ENCODE measurements around the gene PLOD2.

PLOD2 gene

GRCh38 chr3:146161663-146162002 is 649 bp upstream of the PLOD2 start:
- Histone ChIP-seq H3K4me3 (ENCODE audit: low read depth in 1 of 5, low read length in 5 of 5) (peak overlapping the region; percentile 79 to 95 (median 83)), H3K36me3 (ENCODE audit: control insufficient read depth in 5 of 5, insufficient read depth in 5 of 5, low read length in 5 of 5) (no peaks in the 10 kb centered on the region), H3K4me1 (ENCODE audit: control insufficient read depth in 5 of 5, insufficient read depth in 5 of 5, low read length in 5 of 5) (peaks cover 4 to 65% (median 53%) of the 10 kb centered on the region in 5 donors)

GRCh38 chr3:146160321-146160963 is 542 bp downstream of the PLOD2 start:
- H3K36me3 ChIP-seq (ENCODE audit: control insufficient read depth in 5 of 5, insufficient read depth in 5 of 5, low read length in 5 of 5), result no peaks in the 10 kb centered on the region
- H3K9ac ChIP-seq (ENCODE audit: low read length in 5 of 5), result peak overlapping the region; percentile 66 to 94 (median 91)
- H3K4me1 ChIP-seq (ENCODE audit: control insufficient read depth in 5 of 5, insufficient read depth in 5 of 5, low read length in 5 of 5), result peaks cover 4 to 72% (median 59%) of the 10 kb centered on the region in 5 donors
- H3K27me3 ChIP-seq (ENCODE audit: control insufficient read depth in 5 of 5, insufficient read depth in 4 of 5, low read length in 5 of 5), result no peaks in the 10 kb centered on the region
- peak overlapping the region; percentile 79 to 98 (median 83) for H3K4me3 ChIP-seq (ENCODE audit: low read depth in 1 of 5, low read length in 5 of 5)
- peak overlapping the region; percentile 99 for H3K27ac ChIP-seq (ENCODE audit: low read depth, low read length)
- H3K9me3 ChIP-seq (ENCODE audit: control insufficient read depth in 5 of 5, low read length in 5 of 5), result no peaks in the 10 kb centered on the region

More at GRCh38 chr3:146161663-146162002, 649 bp upstream of the PLOD2 start:
- Histone ChIP-seq H3K9ac (ENCODE audit: low read length in 5 of 5) (peak overlapping the region; percentile 76 to 94 (median 84)), H3K9me3 (ENCODE audit: control insufficient read depth in 5 of 5, low read length in 5 of 5) (no peaks in the 10 kb centered on the region), H3K27me3 (ENCODE audit: control insufficient read depth in 5 of 5, insufficient read depth in 4 of 5, low read length in 5 of 5) (no peaks in the 10 kb centered on the region), H3K27ac (ENCODE audit: low read depth, low read length) (peak overlapping the region; percentile 99)

- Histone ChIP-seq H3K4me1 (ENCODE audit: control insufficient read depth in 5 of 5, insufficient read depth in 5 of 5, low read length in 5 of 5) (peaks cover 4 to 70% (median 61%) of the 10 kb centered on the region in 5 donors), H3K27me3 (ENCODE audit: control insufficient read depth in 5 of 5, insufficient read depth in 4 of 5, low read length in 5 of 5) (no peaks in the 10 kb centered on the region), H3K27ac (ENCODE audit: low read depth, low read length) (peak overlapping the region; percentile 99), H3K9ac (ENCODE audit: low read length in 5 of 5) (peak overlapping the region; percentile 66 to 94 (median 91)), H3K9me3 (ENCODE audit: control insufficient read depth in 5 of 5, low read length in 5 of 5) (no peaks in the 10 kb centered on the region), H3K4me3 (ENCODE audit: low read depth in 1 of 5, low read length in 5 of 5) (peak overlapping the region; percentile 79 to 98 (median 83)), H3K36me3 (ENCODE audit: control insufficient read depth in 5 of 5, insufficient read depth in 5 of 5, low read length in 5 of 5) (no peaks in the 10 kb centered on the region)
Observed at GRCh38 chr3:146159616-146160320, 1.2 kb downstream of the PLOD2 start.

DNA sequence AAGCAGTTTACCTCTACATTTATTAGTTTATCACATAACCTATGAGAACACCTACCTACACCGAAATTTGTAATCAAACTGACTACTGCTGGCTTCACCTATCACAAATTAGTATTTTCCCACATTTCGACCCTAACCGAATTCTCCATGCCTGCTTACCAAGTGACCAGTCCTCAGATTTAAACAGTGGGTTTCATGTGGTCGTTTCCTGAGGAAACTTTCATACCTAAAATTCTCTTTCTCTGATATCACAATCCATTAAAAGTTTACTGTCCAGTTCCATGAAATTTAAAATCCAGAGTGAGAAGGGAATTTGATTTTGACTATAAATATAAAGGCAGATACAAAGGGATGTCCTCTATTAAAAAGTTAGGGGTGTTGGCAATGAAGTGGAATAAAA is 1.9 kb downstream of the PLOD2 start:
- H3K4me3 ChIP-seq (ENCODE audit: low read depth in 1 of 5, low read length in 5 of 5), result peak overlapping the region; percentile 79 to 98 (median 83)
- H3K4me1 ChIP-seq (ENCODE audit: control insufficient read depth in 5 of 5, insufficient read depth in 5 of 5, low read length in 5 of 5), result peaks cover 4 to 72% (median 63%) of the 10 kb centered on the region in 5 donors
- H3K27me3 ChIP-seq (ENCODE audit: control insufficient read depth in 5 of 5, insufficient read depth in 4 of 5, low read length in 5 of 5), result no peaks in the 10 kb centered on the region
- peak overlapping the region; percentile 66 to 94 (median 84) for H3K9ac ChIP-seq (ENCODE audit: low read length in 5 of 5)
- H3K27ac ChIP-seq (ENCODE audit: low read depth, low read length), result peak overlapping the region; percentile 99
- no peaks in the 10 kb centered on the region for H3K36me3 ChIP-seq (ENCODE audit: control insufficient read depth in 5 of 5, insufficient read depth in 5 of 5, low read length in 5 of 5)
- H3K9me3 ChIP-seq (ENCODE audit: control insufficient read depth in 5 of 5, low read length in 5 of 5), result no peaks in the 10 kb centered on the region

DNA sequence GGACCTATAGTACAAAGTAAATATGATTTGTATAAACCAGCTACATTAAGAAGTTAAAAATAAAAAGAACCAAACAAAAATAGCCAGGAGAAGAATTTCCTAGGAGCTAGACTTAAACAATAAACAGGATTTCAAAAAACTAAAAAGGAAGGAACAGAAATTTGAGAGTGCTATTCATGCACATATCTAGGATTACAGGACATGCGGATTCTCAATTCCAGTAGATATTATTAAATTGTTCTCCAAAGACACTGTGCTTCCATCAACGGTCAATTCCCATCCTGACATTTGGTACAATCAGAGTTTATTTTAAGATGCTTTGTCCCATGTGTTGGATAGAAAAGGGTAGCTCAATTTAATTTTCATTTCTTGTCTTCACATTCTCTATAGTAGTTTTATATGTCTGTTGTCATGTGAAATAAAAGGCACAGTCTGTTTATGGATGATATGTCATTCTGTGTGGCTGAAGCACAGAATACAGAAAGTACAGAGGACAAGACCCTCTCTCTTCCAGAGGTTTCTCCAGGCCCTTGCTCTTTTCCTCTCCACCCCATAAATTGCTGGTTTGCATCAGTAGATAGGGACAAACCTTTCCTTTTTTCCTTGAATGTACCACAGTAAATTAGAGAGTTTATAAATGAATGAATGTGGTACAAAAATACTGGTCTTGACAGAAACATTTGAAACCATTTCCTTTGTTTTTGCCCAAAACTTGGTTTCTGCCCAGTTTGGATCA is 3.5 kb downstream of the PLOD2 start:
- H3K4me3 ChIP-seq (ENCODE audit: low read depth in 1 of 5, low read length in 5 of 5), result peak overlapping the region; percentile 8 to 95 (median 47)

GRCh38 chr3:146156666-146157314 is 4.2 kb downstream of the PLOD2 start:
- Histone ChIP-seq H3K4me1 (ENCODE audit: control insufficient read depth in 5 of 5, insufficient read depth in 5 of 5, low read length in 5 of 5) (peaks cover under 1 to 63% (median 54%) of the 10 kb centered on the region in 5 donors), H3K9ac (ENCODE audit: low read length in 5 of 5) (peak overlapping the region; percentile 40 to 94 (median 51)), H3K27ac (ENCODE audit: low read depth, low read length) (peak overlapping the region; percentile 99), H3K9me3 (ENCODE audit: control insufficient read depth in 5 of 5, low read length in 5 of 5) (no peaks in the 10 kb centered on the region), H3K36me3 (ENCODE audit: control insufficient read depth in 5 of 5, insufficient read depth in 5 of 5, low read length in 5 of 5) (no peaks in the 10 kb centered on the region), H3K4me3 (ENCODE audit: low read depth in 1 of 5, low read length in 5 of 5) (peak overlapping the region; percentile 32 to 62 (median 44)), H3K27me3 (ENCODE audit: control insufficient read depth in 5 of 5, insufficient read depth in 4 of 5, low read length in 5 of 5) (no peaks in the 10 kb centered on the region)

More for the DNA sequence above, 3.5 kb downstream of the PLOD2 start:
- Histone ChIP-seq H3K4me1 (ENCODE audit: control insufficient read depth in 5 of 5, insufficient read depth in 5 of 5, low read length in 5 of 5) (peaks cover 4 to 67% (median 58%) of the 10 kb centered on the region in 5 donors), H3K27me3 (ENCODE audit: control insufficient read depth in 5 of 5, insufficient read depth in 4 of 5, low read length in 5 of 5) (no peaks in the 10 kb centered on the region), H3K36me3 (ENCODE audit: control insufficient read depth in 5 of 5, insufficient read depth in 5 of 5, low read length in 5 of 5) (no peaks in the 10 kb centered on the region), H3K9ac (ENCODE audit: low read length in 5 of 5) (peak overlapping the region in 3 of 5 donors; percentile 44 to 94 (median 59)), H3K27ac (ENCODE audit: low read depth, low read length) (peak overlapping the region; percentile 99), H3K9me3 (ENCODE audit: control insufficient read depth in 5 of 5, low read length in 5 of 5) (no peaks in the 10 kb centered on the region)

GRCh38 chr3:146156095-146156494 is 4.9 kb downstream of the PLOD2 start:
- no peaks in the 10 kb centered on the region for H3K27me3 ChIP-seq (ENCODE audit: control insufficient read depth in 5 of 5, insufficient read depth in 4 of 5, low read length in 5 of 5)
- H3K4me3 ChIP-seq (ENCODE audit: low read depth in 1 of 5, low read length in 5 of 5), result peak overlapping the region; percentile 32 to 62 (median 44)
- H3K27ac ChIP-seq (ENCODE audit: low read depth, low read length), result peak overlapping the region; percentile 99
- no peaks in the 10 kb centered on the region for H3K9me3 ChIP-seq (ENCODE audit: control insufficient read depth in 5 of 5, low read length in 5 of 5)
- peaks cover 0 to 4% (median 0%) of the 10 kb centered on the region in 5 donors for H3K36me3 ChIP-seq (ENCODE audit: control insufficient read depth in 5 of 5, insufficient read depth in 5 of 5, low read length in 5 of 5)
- H3K4me1 ChIP-seq (ENCODE audit: control insufficient read depth in 5 of 5, insufficient read depth in 5 of 5, low read length in 5 of 5), result peaks cover 0 to 61% (median 47%) of the 10 kb centered on the region in 5 donors
- H3K9ac ChIP-seq (ENCODE audit: low read length in 5 of 5), result peak overlapping the region; percentile 40 to 94 (median 51)

- Histone ChIP-seq H3K36me3 (ENCODE audit: control insufficient read depth in 5 of 5, insufficient read depth in 5 of 5, low read length in 5 of 5) (peaks cover 0 to 4% (median 0%) of the 10 kb centered on the region in 5 donors), H3K27me3 (ENCODE audit: control insufficient read depth in 5 of 5, insufficient read depth in 4 of 5, low read length in 5 of 5) (no peaks in the 10 kb centered on the region), H3K9ac (ENCODE audit: low read length in 5 of 5) (no peak overlapping the region), H3K27ac (ENCODE audit: low read depth, low read length) (no peak overlapping the region), H3K4me1 (ENCODE audit: control insufficient read depth in 5 of 5, insufficient read depth in 5 of 5, low read length in 5 of 5) (peaks cover 0 to 53% (median 40%) of the 10 kb centered on the region in 5 donors), H3K9me3 (ENCODE audit: control insufficient read depth in 5 of 5, low read length in 5 of 5) (no peaks in the 10 kb centered on the region), H3K4me3 (ENCODE audit: low read depth in 1 of 5, low read length in 5 of 5) (no peak overlapping the region)
Observed at GRCh38 chr3:146154995-146155394, 6.0 kb downstream of the PLOD2 start.

- H3K27me3 ChIP-seq (ENCODE audit: control insufficient read depth in 5 of 5, insufficient read depth in 4 of 5, low read length in 5 of 5), result no peaks in the 10 kb centered on the region
- H3K9me3 ChIP-seq (ENCODE audit: control insufficient read depth in 5 of 5, low read length in 5 of 5), result no peaks in the 10 kb centered on the region
- no peak overlapping the region for H3K27ac ChIP-seq (ENCODE audit: low read depth, low read length)
- no peak overlapping the region for H3K4me3 ChIP-seq (ENCODE audit: low read depth in 1 of 5, low read length in 5 of 5)
- peaks cover 0 to 52% (median 36%) of the 10 kb centered on the region in 5 donors for H3K4me1 ChIP-seq (ENCODE audit: control insufficient read depth in 5 of 5, insufficient read depth in 5 of 5, low read length in 5 of 5)
- peaks cover 0 to 4% (median 0%) of the 10 kb centered on the region in 5 donors for H3K36me3 ChIP-seq (ENCODE audit: control insufficient read depth in 5 of 5, insufficient read depth in 5 of 5, low read length in 5 of 5)
- no peak overlapping the region for H3K9ac ChIP-seq (ENCODE audit: low read length in 5 of 5)
Observed at GRCh38 chr3:146154316-146154715, 6.7 kb downstream of the PLOD2 start.

All from subcutaneous abdominal adipose tissue (tissue), 5 donors.